Cardiac septum (tissue), 1 donor: ENCODE results near the gene TNRC6C. TPM values are rescaled to one million over a fixed set of nuclear protein-coding genes. Genes with fewer than 3 reads are reported as not detected.

Source experiments
- DNase-seq: peaks from one replicate; pipeline ENCODE4 v3.0.0-alpha.2; 2020; ENCODE audit warnings: low spot score
- intact Hi-C: fragments of 100-400 bp; cut with DNase I; formaldehyde crosslinking; loops from one replicate; pipeline ENCODE4 v1.14.0; 2022
- total RNA-seq: library from RNA; stranded (reverse); fragmentation: NEBNext Ultra II Directional; extraction: Animal tissue kit (Norgen Biotek cat#: 25700); gene quantifications from one replicate; pipeline ENCODE4 v1.2.1, GENCODE V29; 2021
- donor health status: DM: no; HTN: no; CAD: no.

TNRC6C gene
- total RNA-seq, 1 donor from 2014 or later: 17.8 TPM

DNA sequence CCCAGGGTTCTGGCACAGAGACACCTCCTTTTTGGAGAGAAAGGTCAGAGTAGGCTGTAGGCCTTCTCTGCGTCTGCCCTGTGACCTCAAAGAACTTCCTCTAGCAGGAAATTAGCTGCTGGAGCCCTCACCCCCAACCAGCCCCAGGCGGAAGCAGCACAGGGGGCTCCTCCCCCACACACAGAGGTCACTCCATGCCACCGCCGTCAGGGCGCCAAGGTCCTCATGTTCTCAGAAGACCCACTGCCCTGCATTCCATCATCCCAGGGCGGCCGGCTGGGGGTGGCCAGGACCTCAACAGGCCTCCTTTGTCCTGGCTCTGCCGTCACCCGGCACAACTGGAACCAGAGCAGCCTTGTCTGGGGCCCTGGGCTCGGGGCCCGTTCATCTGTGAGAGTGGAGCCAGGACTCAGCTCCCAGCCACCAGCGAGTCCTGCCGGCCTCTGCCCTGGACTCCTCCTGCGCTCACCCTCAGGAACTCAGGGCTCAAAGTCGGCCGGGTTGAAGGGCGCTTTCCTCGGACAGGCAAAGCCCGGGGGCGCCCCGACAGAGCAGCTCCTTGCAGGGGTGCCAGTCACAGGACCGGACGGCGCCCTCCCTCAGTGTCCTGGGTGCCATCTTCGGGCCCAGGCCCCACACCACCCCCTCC lies 168.9 kb downstream of the TNRC6C start:
- intact Hi-C loops: no loop called here
- DNase-seq: peak; percentile 91

DNA sequence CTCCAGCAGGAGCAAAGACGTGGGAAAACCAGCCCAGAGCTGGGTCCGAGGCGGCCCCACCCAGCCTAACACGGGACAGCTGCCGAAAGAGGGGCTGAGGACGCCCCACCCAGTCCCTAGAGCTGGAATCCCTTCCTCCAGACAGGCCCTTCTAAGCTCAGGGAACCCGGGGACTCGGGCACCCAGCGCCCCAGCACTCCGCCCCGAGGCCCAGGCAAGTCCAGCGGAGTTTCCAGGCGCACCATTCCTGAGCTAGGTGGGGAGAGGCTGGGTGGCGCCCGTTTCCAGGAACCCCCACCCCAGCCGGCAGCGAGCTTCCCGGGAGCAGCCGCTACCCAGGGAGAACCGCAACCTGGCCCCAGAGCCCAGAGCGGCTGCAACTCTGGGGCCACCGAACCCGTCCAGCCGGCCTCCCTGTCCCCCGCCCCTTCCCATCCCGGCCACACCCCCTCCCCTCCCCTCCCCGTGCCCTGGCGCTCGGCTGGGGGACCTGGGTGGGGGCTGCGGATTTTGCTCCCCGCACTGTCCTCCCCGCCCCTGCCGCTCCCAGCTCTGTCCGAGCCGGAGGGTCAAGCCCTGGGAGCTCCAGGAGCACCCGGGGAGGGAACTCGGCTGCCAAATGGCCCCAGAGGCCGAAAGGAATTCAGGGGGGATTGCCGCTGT lies 169.5 kb downstream of the TNRC6C start:
- intact Hi-C loops: loop anchor here (2.0 kb wide), 1 partner anchor 41 kb away; the partner anchor contains the start of gene SYNGR2
- peak; percentile 79 for DNase-seq

DNA sequence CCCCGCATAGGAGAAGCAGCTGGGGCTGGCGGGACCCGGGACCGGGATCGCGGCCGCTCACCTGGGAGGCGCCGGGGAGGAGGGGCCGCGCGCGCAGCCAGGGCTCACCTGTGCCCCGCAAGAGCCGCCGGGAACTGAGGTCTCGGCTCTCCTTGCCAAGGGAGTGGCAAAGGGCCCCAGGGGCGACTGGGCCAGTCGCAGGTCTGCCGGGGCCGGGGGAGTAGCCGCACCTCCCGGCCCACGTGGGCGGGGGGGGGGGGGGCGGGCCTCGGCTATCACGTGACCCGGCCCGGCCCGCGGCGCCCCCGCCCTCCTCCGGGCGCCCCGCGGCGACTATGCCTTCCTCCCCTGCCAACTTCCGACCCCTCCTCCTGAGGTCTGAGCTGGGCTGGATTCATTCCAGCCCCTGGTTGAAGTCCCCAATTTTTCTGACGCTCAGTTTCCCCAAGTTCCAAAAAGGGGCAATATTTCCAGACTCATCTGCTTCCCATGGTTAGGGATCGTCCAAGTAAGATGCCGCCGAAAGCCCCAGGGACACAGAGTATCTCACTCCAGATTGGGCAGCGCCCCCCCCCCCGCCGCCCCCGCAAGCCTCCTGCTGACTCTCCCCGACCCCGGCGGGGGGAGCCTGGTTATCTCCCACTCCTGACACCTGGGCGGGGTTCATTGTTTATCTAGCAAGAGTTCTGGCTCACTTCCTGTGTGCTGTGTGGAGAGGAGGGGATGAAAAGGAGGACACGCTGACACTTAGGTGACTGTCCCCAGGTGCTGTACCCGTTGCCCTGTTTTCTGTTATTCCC lies 170.2 kb downstream of the TNRC6C start, which contains the start of gene TMC6:
Gene TMC6 (minus strand): TSS at position 205 of the 800 bp plus-strand sequence. CDS start 1,923 bp downstream, outside the sequence.
- intact Hi-C loops: loop anchor here (2.0 kb wide), 1 partner anchor 40 kb away; the partner anchor contains the start of gene SYNGR2
- DNase-seq: peak; percentile 83

DNA sequence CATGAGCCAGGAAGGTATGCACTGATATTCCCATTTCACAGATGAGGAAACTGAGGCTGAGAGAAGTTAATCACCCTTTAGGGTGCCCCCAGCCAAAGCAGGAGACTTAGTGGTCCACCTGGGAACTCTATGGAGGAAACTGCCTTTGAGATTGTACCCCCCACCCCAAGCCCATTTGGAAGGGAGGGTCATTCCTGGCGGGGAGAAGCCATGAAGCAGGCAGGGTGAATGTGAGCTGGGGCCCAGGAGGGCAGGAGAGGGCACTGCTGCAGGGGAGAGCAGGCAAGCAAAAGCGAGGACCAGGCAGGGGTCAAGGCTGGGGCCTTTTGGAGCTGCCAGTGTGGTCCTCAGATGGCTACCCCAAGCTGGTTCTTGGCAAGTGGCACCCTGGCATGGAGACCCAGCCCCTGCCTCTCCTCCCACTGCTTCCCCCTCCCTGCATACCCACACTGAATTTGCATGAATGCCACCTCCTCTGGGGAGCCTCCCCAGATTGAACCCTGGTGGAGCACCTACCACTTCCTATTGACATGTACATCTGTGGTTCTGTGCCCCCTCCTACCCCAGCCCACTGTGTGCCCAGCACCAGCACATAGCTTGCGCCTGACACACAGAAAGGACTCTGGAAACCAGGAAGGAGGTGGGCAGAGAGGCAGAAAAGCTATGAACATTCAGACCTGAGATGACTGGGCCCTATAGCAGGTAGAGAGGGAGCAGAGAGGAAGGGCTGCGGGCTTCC lies 171.0 kb downstream of the TNRC6C start:
- DNase-seq: peak; percentile 74
- intact Hi-C loops: loop anchor here (2.0 kb wide), 1 partner anchor 39 kb away; the partner anchor contains the start of gene SYNGR2

DNA sequence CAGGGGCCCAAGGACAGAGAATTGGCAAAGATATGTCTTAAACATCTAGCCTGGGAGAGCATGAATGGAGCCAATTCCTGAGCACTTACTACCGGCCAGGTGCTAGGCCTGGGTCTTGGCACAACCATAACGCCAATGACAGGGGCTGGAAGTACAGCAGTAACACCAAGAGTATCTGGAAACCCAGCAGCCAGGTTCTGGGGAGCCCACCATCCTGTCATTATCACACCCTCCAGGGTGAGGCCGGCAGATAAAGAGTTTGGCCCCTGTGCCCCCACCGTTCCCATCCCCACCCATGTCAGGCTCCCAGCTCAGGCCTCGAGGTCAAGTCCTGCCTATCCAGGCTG lies 171.6 kb downstream of the TNRC6C start:
- intact Hi-C loops: no loop called here
- no peak for DNase-seq

DNA sequence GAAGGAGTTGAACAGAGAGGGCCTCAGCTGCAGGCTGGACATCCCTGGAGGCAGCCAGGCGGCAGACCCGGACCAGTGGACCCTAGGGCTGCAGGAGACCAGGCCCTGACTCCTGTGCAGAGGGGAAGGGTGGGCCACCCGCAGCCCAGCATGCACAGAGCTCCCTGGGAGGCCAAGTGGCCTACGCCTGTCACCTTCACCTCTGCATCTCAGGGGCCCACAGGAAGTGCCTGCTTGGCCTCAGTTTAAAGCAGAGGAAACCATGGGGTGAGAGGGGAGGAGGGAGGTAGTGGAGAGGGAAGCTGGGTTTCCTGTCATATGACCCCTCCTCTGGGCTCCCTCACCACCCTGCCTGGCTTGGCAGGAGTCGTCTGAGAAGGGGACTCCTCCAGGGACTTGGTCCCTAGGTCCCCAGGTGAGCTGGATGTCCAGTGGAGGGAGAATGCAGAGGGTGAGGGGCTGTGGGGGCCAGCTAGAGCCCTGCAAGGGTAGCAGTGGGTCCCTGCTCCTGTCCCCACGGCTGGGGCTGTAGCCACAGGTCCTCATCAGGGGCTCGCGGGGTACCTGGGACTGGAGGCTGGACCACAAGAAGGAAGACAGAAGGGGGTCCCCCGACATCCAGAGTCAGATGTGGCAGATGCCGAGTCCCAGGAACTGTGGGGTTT lies 172.1 kb downstream of the TNRC6C start, which contains the start of gene TMC8:
Gene TMC8 (plus strand): TSS at position 335 of the 665 bp plus-strand sequence. CDS start 818 bp downstream, outside the sequence.
- intact Hi-C loops: no loop called here
- DNase-seq: peak; percentile 82

DNA sequence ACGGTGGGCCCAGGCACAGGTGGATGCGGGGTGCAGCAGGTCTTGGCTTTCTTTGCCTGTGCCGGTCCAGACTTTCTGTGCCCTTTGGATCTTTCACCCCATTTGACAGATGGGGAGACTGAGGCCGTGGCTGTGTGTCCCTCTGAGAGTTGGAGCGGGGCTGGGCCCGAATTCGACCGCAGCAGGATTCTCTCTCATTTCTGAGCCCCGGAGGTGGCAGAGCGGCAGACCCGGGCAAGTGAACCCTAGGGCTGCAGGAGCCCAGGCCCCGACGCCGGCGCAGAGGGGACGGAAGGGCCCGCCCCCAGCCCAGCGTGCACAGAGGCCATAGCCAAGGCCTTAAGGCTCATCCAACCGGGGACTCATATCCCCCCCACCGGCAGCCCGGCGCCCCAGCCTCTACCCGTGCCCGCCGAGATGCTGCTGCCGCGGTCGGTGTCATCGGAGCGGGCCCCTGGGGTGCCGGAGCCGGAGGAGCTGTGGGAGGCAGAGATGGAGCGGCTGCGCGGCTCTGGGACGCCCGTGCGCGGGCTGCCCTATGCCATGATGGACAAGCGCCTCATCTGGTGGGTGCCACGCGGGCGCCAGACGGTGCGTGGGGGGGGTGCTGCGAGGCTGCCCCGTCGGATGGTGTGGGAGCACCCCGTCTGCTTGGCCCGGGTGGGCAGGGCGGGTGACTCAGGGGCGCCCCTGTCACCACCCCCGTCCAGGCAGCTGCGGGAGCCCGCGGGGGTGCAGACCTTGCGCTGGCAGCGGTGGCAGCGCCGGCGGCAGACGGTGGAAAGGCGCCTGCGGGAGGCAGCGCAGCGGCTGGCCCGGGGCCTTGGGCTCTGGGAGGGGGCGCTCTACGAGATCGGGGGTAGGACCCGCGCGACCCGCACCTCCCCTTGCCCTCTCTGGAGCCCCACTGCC lies 172.9 kb downstream of the TNRC6C start:
- DNase-seq: peak; percentile 81
- intact Hi-C loops: no loop called here

DNA sequence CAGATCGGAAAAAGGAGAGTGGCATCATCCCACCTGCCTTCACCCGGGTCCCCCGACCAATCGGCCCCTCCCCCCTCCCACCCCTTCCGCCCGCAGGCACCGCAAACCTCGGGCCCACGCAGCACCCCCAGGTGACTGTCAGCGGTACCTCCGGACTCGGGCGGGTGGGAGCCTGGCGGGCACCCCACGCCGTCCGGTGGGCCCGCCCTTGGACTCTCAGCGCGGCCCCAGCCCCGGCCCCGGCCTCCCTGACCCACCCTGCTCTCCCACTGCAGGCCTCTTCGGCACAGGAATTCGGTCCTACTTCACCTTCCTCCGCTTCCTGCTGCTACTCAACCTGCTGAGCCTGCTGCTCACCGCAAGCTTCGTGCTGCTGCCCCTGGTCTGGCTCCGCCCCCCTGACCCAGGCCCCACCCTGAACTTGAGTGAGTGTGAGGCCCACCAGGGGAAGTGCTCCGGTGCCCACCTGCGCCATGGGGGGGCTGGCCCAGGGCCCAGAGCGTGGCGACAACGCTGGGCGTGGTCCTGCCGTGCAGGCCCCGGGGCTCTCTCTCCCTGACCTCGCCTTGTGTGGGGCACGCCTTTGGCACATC lies 173.7 kb downstream of the TNRC6C start:
- intact Hi-C loops: no loop called here

DNA sequence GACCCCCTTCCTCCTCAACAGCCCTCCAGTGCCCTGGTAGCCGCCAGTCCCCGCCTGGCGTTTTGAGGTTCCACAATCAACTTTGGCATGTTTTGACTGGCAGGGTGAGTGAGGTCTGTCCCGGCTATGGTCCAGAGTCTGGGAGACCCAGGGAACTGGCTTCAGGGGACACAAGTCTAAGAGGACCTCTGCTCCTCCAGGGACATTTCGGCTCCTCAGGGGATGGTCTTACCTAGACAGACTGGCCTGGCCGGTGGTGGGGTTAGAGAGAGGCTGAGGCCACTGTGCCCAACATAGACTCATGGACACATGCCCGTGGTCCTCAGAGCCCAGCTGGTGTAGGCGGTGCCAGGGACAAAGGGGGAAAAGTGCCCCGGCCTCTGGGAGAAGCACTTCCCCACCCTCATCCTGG lies 174.3 kb downstream of the TNRC6C start:
- DNase-seq: no peak
- intact Hi-C loops: no loop called here

More for the DNA sequence above, 173.7 kb downstream of the TNRC6C start:
- DNase-seq: peak; percentile 76

DNA sequence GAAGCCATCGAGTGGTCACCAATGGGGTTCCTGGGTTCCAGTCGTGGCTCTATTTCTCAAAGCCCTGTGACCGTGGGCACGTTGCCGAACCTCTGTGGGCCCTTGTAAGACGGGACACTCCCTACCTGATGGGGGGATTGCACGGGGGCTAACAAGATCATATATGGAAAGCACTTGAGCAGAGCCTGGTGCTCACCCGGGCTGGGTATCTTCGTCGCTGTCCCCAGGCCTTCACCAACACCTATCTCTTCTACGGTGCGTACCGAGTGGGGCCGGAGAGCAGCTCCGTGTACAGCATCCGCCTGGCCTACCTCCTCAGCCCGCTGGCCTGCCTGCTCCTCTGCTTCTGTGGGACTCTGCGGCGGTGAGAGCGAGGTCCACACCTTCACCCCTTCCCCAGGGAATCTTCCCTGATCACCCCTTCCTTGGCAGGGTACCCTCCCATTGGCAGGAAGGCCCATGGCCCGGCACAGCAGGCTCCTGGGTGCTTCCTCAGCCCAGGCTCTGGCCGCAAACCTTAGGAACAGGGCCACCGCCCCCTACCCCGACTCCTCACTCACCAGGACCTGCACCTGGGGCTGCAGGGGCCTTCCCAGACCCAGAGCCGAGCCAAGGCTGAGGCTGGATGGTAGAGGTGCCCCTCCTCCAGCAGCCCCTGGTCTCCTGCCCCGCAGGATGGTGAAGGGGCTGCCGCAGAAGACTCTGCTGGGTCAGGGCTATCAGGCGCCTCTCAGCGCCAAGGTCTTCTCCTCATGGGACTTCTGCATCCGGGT lies 174.9 kb downstream of the TNRC6C start:
- peak; percentile 69 for DNase-seq
- intact Hi-C loops: no loop called here

DNA sequence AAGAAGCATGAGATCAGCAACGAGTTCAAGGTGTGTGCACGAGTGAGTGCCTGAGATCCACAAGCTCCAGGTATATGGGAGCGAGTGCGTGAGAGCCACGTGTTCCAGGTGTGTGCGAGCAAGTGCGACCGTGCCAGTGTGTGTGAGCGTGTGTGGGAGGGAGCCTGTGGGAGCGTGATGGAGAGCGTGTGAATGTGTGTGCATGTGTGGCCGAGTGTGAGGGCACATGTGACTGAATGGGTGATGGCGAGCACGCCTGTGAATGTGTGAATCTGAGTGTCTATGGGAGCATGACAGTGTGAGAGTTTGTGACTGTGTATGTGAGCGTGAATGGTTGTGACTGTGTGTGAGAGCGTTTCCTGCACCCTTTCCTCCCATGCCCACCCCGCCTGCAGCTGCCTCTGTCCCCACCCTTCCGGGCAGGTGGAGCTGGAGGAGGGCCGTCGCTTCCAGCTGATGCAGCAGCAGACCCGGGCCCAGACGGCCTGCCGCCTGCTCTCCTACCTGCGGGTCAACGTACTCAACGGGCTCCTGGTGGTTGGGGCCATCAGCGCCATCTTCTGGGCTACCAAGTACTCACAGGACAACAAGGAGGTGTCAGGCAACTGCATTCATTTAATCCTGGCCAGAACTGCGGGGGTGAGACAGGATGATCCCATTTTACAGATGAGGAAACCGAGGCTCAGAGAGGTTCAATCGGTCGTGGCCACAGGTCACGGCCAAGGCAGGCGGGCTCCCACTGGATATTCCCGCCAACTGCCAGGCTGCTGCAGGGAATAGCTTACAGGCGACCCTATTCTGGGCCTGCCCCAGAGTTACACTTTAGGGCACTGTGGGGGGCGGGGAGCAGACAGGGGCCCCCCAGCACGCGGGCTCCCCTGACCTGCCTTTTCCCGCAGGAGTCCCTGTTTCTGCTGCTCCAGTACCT lies 175.7 kb downstream of the TNRC6C start:
- intact Hi-C loops: no loop called here
- DNase-seq: no peak

DNA sequence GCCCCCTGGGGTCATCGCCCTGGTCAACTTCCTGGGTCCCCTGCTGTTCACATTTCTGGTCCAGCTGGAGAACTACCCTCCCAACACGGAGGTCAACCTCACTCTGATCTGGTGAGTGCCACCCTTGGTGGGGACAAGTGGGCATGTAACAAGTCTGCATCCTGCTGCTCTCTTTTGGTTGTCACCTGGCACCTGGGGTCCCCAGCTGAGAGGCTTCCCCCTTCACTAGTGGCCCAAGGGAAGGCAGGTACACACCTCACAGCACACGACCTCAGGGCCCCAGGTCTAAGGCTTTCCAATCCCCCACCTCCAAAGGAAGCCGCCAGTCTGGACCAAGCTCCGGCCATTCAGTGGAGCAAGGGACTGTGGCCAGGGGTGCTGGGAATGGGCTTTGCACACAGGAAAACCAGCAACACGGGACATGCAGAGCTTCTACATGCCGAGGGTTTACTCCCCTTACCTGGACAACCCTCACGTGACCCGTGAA lies 176.4 kb downstream of the TNRC6C start:
- intact Hi-C loops: no loop called here

DNA sequence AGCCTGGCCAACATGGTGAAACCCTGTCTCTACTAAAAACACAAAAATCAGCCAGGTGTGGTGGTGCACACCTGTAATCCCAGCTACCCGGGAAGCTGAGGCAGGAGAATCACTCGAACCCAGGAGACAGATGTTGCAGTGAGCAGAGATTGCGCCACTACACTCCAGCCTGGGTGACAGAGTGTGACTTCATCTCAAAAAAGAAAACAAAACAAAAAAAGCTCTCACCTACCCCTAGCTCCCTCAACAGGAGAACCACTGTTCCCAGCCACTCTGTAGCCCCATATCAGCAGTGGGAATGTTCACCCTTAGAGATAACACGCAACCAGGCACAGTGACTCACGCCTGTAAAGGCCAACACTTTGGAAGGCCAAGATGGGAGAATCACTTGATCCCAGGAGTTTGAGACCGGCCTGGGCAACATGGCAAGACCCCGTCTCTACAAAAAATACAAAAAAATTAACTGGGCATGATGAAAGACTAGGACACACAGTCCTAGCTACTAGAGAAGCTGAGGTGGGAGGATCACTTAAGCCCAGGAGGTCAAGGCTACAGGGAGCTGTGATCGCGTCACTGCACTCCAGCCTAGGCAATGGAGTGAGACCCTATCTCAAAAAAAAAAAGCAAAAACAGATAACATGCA lies 177.5 kb downstream of the TNRC6C start:
- intact Hi-C loops: no loop called here
- no peak for DNase-seq

More for the DNA sequence above, 176.4 kb downstream of the TNRC6C start:
- DNase-seq: peak; percentile 46

DNA sequence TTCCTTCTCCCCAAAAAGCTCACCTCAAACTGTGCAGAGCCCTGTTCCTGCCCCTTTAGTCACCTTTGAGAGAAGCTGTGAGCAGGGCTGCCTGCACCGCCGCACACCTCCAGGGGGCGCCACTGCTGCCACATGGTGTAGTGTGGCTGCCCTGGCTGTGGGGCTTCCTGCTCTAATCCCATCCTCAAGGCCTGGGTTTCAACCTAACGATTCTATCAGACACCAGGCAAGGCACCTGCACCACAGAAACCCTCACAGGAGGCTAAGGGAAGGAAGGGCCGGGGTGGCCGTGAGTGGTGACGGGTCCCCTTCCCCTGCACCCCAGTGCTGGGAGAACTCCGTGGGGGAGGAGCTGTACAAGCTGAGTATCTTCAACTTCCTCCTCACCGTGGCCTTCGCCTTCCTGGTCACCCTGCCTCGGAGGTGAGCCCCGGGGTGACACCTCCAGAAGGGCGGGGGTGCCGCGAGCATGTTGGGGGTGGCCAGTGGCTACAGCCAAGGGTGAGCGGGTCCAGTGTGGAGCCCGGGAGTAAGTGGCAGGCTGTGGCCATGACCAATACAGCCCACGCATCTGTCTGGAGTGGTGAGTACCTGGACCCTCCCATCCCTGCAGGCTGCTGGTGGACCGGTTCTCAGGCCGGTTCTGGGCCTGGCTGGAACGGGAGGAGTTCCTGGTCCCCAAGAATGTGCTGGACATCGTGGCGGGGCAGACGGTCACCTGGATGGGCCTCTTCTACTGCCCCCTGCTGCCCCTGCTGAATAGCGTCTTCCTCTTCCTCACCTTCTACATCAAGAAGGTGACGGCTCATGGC lies 179.1 kb downstream of the TNRC6C start:
- intact Hi-C loops: no loop called here
- peak; percentile 81 for DNase-seq
